Nucleus accumbens (tissue), 56 donors: ENCODE data around the gene MAG.
"Not testable (repeated sequence)": the region's sequence is repeated elsewhere in the genome, so short reads cannot be mapped to it uniquely, and the experiment has no call there.

Experiments
- DNase-seq, 56 donors: peaks; one replicate each; lab custom pipeline; 2025; lab: John Stamatoyannopoulos, UW

Gene MAG

DNA sequence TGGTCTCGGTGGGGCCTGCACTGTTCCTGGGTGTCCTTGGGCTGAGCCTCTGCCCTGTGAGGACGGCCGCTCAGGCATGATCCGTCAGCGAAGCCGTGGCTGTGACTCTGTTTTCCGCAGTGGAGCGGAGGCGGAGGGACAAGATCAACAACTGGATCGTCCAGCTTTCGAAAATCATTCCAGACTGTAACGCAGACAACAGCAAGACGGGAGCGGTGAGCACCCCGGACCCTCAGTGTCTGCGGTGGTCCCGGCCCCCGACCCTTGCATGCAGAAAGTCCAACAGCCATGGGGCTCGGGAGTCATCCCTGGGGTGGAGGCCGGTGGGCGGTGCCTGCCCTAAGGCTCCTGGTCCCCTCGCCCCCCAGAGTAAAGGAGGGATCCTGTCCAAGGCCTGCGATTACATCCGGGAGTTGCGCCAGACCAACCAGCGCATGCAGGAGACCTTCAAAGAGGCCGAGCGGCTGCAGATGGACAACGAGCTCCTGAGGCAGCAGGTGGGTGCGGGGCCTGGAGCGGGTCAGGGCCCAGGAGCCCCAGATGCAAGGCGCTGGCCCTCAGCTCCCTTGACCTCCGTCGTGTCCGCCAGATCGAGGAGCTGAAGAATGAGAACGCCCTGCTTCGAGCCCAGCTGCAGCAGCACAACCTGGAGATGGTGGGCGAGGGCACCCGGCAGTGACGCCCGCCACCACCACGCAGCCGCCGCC lies 13.2 kb upstream of the MAG start:
- no peak for DNase-seq

DNA sequence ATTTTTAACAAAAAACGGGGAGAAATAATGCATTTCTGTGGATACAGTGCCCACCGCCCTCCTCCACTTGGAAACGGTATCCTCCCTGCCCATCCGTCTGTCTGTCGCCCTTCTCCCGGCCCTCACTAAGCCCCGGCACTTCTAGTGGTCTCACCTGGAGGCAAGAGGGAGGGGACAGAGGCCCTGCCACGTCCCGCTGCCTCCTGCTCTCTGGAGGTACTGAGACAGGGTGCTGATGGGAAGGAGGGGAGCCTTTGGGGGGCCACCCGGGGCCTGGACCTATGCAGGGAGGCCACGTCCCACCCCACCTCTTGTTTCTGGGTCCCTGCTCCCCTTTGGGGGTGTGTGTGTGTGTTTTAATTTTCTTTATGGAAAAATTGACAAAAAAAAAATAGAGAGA lies 12.6 kb upstream of the MAG start:
- no peak for DNase-seq

DNA sequence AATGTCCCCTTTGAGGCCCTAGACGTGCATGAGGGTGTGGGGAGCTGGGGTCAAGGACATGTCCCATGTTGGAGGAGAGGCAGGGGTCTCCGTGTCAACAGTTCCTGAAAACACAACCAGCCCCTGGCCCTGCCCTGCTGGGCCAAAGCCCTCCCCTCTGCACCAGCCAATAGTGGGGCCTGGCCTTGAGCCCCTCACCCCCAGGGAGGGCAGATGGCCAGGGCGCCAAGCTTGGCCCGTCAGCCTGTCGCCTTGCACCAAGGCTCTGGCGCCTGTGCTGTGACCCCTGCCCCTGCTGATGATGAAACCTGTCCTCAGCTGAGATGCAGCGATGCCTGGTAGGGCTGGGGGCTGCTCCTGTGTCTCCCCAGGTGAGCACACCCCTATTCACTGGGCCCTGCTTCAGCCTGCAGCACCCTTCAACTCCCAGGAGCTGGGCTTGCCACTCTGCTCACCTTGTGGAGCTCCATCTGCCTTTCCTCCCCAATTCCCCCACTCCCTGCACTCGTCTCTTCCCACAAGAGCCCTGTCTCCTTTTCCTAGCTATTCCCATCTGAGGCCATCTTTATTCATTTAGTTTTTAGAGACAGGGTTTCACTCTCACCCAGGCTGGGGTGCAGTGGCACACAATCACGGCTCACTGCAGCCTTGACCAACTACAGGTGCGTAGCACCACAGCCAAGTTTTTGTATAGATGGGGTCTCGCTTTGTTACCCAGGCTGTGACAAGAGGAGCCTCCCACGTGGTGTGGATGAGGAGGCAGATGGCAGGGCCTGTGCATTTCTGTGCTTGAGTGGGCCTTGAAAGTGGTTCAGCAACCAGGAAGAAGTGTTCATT lies 11.8 kb upstream of the MAG start:
- no peak for DNase-seq

DNA sequence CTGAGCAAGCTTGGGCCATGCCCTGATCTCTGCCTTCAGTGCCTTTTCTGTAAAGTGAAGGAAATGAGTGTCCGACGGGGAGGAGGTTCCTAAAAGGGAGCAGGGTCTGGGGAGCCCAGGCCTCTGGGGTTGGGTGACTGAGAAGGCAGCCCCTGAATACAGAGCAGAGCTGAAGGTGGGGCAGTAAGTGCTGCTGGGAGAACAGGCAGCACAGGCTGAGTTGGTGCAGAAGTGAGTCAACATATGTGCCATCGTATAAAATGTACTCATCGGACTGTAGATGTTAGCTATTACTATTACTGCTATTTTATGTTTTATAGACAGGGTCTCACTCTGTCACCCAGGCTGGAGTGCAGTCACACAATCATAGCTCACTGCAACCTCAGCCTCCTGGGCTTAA lies 10.7 kb upstream of the MAG start:
- DNase-seq, result no peak

DNA sequence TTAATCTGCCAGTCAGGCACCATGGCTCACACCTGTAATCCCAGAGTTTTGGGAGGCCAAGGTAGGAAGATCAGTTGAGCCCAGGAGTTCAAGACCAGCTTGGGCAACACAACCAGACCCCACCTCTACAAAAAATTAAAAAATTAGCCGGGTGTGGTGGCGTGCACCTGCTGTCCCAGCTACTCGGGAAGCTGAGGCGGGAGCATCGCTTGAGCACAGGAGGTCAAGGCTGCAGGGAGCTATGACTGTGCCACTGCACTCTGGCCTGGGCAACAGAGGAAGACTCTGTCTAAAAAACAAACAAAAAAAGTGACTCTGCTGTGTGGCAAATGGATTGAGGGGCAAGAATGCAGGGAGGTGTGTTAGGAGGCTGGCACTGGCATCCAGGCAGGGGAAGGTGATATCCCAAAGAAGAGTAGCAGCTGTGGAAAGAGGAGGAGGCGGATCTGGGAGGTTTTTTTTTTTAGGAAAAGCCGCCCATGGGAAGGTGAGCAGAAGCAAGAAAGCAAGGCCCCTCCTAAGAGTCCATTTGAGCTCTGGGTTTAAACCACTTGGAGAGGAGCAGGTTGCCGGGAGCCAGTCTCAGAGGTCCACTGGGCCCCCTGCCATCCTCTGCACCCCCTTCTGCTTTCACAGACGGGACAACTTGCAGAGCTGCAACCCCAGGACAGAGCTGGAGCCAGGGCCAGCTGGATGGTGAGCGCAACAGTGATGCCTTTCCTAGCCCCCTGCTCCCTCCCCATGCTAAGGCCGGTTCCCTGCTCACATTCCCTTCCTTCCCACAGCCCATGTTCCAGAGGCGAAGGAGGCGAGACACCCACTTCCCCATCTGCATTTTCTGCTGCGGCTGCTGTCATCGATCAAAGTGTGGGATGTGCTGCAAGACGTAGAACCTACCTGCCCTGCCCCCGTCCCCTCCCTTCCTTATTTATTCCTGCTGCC lies 7.5 kb upstream of the MAG start:
- peak in 29 of 56 donors; percentile 10 to 76 (median 39) for DNase-seq

DNA sequence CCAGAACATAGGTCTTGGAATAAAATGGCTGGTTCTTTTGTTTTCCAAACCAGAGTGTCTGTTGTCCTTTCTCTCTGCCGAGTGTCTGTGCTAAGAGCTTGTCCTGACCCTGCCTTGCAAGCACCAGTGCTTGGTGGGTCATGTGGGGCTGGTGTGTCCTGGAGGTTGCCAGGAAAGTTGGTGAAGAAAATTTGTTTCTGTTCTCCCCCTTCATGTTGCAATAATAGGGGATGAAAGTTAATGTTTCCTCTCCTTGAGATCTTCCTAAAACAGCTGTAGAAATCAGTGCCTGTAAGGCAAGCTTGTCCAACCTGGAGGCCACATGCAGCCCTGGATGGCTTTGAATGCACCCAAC lies 6.9 kb upstream of the MAG start:
- peak in 2 of 56 donors; percentile 33 to 50 for DNase-seq

DNA sequence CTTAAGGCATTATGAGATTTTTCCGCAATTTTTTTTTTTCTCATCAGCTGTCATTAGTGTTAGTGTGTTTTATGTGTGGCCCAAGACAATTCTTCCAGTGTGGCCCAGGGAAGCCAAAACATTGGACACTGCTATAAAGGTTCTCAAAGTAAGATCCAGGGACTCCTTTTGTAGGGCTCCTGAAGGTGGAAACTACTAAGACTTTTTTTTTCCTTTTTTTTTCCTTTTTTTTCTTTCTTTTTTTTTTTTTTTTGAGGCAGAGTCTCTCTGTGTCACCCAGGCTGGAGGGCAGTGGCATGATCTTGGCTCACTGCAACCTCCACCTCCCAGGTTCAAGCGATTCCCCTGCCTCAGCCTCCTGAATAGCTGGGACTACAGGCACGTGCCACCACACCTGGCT lies 6.5 kb upstream of the MAG start:
- not testable (repeated sequence) for DNase-seq

DNA sequence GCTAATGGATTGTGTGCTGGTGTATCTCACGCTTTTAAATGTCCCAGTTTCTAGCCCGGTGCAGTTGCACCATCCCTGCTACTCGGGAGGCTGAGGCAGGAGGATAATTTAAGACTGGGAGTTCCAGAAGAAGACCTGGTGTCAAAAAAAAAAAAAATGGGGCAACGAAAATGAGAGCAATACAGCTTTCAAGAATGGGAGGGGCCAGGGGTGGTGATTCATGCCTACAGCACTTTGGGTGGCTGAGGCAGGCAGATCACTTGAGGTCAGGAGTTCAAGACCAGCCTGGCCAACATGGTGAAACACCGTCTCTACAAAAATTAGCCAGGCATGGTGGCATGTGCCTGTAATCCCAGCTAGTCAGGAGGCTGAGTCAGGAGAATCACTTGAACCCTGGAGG lies 5.9 kb upstream of the MAG start:
- not testable (repeated sequence) for DNase-seq

DNA sequence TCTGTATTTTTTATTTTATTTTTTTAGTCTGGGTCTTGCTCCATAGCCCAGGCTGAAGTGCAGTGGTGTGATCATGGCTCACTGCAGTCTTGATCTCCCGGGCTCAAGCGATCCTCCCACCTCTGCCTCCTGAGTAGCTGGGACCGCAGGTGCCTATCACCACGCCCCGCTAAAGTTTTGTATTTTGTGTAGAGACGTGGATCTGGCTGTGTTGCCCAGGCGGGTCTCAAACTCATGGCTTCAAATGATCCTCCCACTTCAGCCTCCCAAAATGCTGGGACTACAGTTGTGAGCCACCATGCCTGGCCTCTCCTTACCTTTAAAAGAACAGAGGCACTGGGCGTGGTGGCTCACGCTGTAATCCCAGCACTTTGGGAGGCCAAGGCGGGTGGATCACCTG lies 4.2 kb upstream of the MAG start:
- DNase-seq, result no peak

DNA sequence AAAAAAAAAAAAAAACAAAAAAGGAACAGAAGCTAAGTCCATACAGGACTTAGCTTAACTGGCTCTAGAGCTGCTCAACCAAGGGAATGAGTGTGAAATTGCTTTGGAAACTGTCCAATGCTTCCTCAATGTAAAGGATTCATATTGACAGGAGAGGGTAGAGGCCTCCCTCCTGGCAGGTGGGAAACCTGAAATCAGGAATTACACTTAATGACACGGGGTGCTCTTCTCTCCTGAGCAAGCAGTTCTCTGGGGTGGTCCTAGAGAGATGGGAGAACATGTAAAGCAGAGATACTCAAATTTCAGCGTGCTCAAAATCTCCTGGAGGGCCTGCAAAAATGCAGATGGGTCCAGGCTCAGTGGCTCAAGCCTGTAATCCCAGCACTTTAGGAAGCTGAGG lies 3.6 kb upstream of the MAG start:
- no peak for DNase-seq

DNA sequence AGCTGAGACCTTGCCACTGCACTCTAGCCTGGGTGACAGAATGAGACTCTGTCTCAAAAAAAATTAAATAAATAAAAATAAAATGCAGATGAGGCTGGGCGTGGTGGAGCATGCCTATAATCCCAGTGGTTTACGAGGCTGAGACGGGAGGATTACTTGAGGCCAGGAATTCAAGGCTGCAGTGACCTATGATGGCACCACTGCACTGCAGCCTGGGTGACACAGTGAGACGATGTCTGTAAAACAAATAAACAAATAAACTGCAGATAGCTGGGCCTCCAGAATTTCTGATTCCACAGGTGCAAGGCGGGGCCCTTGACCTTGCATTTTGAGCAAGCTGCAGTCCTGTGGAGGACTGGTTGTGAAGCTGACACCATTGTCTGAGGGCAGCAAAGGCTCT lies 3.1 kb upstream of the MAG start:
- DNase-seq, result no peak

DNA sequence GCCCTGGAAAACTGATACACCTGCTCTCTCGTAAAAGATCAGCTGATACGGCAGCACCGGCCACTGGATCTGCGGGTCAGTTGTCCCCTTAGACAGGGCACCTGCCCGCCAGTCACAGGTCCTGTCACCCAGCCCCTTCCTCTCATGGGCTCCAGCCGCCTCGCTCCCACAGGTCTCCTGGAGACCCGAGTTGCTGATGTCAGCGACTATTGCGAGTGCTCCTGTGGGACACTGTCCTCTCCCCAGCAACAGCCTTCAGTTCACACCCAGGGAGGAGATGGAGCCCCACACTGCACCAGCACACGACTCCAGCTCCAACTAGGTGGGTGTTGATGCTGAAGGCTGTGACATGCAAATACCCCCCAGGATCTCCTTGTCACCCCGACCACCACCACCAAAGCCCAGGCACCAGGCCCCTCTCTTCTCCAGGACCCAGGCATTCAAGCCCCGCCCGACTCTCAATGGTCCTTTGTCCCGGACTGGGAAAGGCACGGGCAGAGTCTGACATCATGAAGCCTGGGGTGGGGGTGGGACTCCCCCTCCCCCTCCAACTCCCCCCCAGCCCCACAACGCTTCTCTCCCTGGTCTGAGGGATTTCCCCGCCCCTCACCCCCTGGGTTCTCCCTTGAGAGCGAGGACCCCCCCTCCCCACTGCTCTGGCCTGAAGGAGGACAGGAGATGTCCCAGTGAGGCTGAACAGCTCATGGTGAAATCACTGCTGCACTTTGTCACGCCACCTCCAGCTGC lies 1.4 kb upstream of the MAG start:
- DNase-seq, result peak in 53 of 56 donors; percentile 42 to 94 (median 75)

DNA sequence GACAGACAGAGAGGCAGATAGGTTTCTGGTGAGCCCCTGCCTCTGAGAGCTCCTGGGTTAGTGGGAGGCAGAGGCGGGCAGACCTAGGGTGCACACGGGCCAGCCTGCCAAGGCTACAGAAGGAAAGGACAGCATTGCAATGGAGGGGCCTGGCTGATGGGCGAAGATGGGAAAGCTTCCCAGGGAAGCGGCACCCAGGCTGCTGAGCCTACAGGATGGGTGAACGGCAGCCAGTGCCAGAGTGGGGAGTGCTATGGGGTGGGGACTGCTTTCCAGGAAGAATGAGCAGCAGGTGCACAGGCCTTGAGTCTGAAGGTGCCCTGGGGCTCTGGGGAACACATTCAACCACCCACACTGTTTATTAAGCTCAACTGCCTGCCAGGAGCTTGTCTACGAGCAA lies 702 bp upstream of the MAG start:
- peak in 11 of 56 donors; percentile 45 to 71 (median 60) for DNase-seq

DNA sequence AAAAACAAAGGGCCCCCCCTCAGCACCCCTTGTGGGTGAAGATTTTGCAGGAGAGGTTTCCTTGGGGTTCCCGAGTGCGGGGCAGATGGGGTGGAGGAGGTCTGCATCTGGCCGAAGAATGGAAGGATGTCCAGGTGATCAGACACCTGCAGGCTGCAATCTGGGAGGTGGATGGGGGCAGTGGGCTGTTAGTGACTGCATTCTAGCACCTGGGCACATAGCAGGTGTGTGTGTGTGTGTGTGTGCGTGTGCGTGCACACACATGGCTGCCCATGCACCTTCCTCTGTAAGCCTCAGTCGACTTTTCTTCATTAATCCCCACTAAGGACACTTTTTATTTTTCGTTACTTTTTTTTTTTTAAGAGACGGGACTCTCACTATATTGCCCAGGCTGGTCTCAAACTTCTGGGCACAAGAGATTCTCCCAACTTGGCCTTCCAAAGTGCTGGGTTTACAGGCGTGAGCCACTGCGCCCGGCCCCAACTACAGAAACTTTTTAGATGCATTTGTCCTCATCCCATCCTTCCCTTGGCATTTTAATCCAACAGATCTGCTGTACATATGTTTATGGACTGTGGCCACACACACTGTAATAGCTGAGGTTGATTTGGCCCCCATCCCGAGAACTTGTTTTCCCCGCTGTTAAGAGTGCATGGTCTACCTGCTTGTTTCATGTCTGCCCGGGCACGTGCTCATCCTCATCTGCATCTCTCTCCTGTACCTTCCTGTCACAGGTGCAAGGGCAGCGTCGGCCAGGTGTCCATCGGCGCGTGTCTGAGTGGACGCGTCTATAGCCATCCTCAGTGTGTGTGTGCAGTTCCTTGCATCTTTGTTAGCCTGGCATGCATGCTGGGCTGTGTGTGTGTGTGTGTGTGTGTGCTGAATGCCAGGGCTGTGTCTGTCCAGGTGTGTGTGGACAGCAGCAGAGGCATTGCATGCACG lies 731 bp downstream of the MAG start:
- peak in 1 of 56 donors; percentile 39 for DNase-seq

DNA sequence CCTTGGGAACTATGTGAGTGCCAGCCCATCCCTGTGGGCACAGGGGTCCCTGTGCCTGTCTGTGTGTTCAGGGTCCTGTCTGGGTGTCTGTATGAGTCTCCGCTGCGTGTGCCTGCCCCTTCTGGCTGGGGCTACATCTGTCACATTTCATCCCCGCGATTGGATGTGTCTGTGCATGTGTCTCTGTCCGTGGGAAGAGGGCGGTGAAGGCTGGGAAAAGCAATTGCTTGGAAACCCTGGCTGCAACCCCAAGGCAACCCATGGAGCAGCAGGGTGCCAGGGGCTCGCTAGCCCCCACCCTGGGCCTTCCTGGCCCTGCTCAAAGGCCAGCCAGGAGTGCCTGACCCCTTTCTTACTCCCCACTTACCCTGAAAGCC lies 1.4 kb downstream of the MAG start:
- peak in 45 of 56 donors; percentile 9 to 72 (median 52) for DNase-seq

DNA sequence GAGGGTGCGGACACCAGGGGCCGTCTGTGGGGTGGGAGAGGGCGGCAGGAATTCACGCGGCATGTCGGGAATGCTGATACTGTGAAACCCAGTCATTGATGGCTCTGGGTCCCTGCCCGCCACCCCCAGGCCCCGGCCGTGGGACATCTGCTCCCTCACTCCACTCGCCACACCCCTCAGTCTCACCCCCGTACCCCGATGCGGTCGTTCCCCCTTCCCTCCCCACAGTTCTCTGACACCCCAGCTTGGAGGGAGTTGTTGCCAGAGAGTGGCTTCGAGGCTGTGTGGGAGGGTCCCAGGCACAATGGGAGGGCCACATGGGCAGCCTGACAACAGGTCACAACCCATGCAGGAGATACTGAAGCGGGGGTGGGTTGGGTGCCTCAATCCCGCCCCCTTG lies 1.8 kb downstream of the MAG start:
- peak in 3 of 56 donors; percentile 26 to 51 (median 33) for DNase-seq

DNA sequence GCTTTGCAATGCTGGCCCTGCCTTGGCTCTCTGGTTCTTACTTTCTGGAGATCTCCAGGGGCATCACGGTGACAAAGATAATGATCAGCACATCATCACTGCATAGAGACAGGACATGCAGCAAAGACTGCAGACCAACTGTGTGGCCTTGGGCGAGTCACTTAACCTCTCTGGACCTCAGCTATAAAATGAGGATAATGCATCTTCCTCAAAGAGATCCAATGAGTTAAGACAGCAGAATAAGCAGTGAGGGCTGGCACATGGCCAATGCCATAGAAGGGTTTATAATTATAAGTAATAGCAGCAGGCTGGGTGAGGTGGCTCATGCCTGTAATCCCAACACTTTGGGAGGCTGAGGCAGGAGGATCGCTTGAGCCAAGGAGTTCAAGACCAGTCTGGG lies 2.4 kb downstream of the MAG start:
- peak in 1 of 56 donors; percentile 21 for DNase-seq

DNA sequence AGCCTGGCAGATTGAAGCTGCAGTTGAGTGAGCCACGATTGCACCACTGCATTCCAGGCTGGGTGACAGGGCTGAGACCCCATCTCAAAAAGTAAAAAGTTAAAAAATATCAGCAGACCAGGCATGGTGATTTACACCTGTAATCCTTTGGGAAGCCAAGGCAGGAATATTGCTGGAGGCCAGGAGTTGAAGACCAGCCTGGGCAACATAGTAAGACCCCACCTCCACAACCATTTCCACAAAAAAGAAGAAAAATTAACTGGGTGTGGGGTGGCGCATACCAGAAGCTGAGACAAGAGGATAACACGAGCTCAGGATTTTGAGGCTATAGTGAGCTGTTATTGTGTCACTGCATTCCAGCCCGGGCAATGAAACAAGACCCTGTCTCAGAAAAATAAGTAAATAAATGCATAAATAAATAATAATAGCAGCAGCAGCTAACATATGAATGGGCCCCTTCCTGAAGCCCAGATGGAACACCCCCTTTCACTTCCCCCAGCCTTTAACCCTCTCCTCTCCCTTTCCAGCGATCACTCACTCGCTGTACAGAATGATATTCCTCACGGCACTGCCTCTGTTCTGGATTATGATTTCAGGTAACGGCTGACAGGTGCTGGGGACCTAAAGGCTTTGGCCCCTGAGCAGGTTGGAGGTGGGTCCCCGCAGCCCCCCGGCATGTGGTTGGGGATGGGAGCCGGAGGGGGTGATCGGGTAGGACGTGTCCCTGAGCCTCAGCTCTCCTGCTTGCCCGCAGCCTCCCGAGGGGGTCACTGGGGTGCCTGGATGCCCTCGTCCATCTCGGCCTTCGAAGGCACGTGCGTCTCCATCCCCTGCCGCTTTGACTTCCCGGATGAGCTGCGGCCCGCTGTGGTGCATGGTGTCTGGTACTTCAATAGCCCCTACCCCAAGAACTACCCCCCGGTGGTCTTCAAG lies 3.2 kb downstream of the MAG start:
- DNase-seq, result peak in 1 of 56 donors; percentile 13
